Tibial artery (tissue), 4 donors: ENCODE results near the gene UTRN.

ENCODE experiments used
- DNase-seq, 2 donors: peaks; one replicate each; pipeline ENCODE4 v3.0.0-alpha.2; 2019
- H3K27ac ChIP-seq, 2 donors: fragments of 200-600 bp; sonication (generic) in 1 of 2; 1 replicate in 1 of 2; 2 replicates in 1 of 2; pipeline ENCODE4 v1.5.1; 2018 to 2019; ENCODE audit warnings: mild to moderate bottlenecking in 1 of 2
- H3K27me3 ChIP-seq, 2 donors: fragments of 200-600 bp; sonication (generic) in 1 of 2; one replicate each; pipeline versions ENCODE4 v1.5.1 to v1.6.0; 2016 to 2019
- H3K36me3 ChIP-seq, 3 donors: fragments of 200-600 bp; sonication (generic) in 2 of 3; one replicate each; pipeline ENCODE4 v1.5.1; 2016 to 2019; ENCODE audit warnings: mild to moderate bottlenecking in 2 of 3
- H3K4me1 ChIP-seq, 4 donors: fragments of 200-600 bp; sonication (generic) in 2 of 4; 1 replicate in 3 of 4; 2 replicates in 1 of 4; pipeline ENCODE4 v1.5.1; 2016 to 2019
- H3K4me3 ChIP-seq, 2 donors: fragments of 200-600 bp; sonication (generic) in 1 of 2; 1 replicate in 1 of 2; 2 replicates in 1 of 2; pipeline ENCODE4 v1.5.1; 2018 to 2019; ENCODE audit warnings: mild to moderate bottlenecking in 2 of 2
- H3K9me3 ChIP-seq, 3 donors: fragments of 200-600 bp; sonication (generic) in 1 of 3; one replicate each; pipeline ENCODE4 v1.5.1; 2016 to 2019
- intact Hi-C: fragments of 100-400 bp; cut with DNase I; formaldehyde crosslinking; loops from one replicate; pipeline ENCODE4 v1.15.0; 2023; ENCODE audit warnings: low total_unique reads
- TF ChIP-seq, protein P1 (sequence below), 2 experiments: fragments of 200-600 bp in 1 of 2; fragments of 450-650 bp in 1 of 2; IDR thresholded peaks; one replicate each; pipeline ENCODE4 v1.5.1; 2017 to 2019; ENCODE audit warnings: antibody characterized with exemption in 2 of 2, mild to moderate bottlenecking in 1 of 2, moderate library complexity in 1 of 2

UTRN gene

DNA sequence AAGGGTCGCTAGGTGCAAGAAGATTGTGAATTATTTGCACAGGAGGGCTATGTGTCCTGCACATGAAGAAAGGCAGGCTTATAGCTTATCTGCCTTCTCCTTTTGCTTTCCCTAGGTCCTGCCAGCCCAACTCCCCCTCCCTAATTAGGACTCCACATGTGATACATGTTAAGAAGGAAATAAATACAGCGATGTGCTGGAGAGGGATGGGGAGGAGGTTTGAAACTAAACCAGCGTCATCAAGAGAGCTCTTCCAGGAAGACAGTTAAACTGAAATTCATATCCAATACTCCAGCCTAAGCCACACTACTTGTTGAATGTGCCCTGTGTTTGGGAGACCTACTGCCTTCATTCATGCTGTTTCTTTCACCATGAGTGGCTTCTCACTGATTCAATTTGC, 34.9 kb upstream of the UTRN start:
- H3K27me3 ChIP-seq, result no peaks in the 10 kb centered on the region
- H3K4me1 ChIP-seq, result peaks cover 0 to 30% (median 17%) of the 10 kb centered on the region in 4 donors
- no peak for DNase-seq
- H3K36me3 ChIP-seq, result no peaks in the 10 kb centered on the region
- TF ChIP-seq, protein P1, sequence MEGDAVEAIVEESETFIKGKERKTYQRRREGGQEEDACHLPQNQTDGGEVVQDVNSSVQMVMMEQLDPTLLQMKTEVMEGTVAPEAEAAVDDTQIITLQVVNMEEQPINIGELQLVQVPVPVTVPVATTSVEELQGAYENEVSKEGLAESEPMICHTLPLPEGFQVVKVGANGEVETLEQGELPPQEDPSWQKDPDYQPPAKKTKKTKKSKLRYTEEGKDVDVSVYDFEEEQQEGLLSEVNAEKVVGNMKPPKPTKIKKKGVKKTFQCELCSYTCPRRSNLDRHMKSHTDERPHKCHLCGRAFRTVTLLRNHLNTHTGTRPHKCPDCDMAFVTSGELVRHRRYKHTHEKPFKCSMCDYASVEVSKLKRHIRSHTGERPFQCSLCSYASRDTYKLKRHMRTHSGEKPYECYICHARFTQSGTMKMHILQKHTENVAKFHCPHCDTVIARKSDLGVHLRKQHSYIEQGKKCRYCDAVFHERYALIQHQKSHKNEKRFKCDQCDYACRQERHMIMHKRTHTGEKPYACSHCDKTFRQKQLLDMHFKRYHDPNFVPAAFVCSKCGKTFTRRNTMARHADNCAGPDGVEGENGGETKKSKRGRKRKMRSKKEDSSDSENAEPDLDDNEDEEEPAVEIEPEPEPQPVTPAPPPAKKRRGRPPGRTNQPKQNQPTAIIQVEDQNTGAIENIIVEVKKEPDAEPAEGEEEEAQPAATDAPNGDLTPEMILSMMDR (IDR thresholded peaks at IDR 0.05), result no peak
- peak overlapping the region in 1 of 2 donors; percentile 46 for H3K27ac ChIP-seq
- peaks cover 0 to 8% (median 0%) of the 10 kb centered on the region in 3 donors for H3K9me3 ChIP-seq
- intact Hi-C loops, result no loop called here
- H3K4me3 ChIP-seq, result no peak overlapping the region

GRCh38 chr6:144252259-144252658, 32.9 kb upstream of the UTRN start:
- no peaks in the 10 kb centered on the region for H3K36me3 ChIP-seq
- TF ChIP-seq, protein P1 (IDR thresholded peaks at IDR 0.05), result no peak
- H3K27ac ChIP-seq, result no peak overlapping the region
- intact Hi-C loops, result no loop called here
- H3K4me3 ChIP-seq, result no peak overlapping the region
- H3K9me3 ChIP-seq, result no peaks in the 10 kb centered on the region
- no peak for DNase-seq
- peaks cover 0 to 30% (median 17%) of the 10 kb centered on the region in 4 donors for H3K4me1 ChIP-seq
- H3K27me3 ChIP-seq, result no peaks in the 10 kb centered on the region

GRCh38 chr6:144259986-144260385, 25.1 kb upstream of the UTRN start:
- DNase-seq, result no peak
- Histone ChIP-seq H3K36me3 (no peaks in the 10 kb centered on the region), H3K4me3 (no peak overlapping the region), H3K27ac (no peak overlapping the region), H3K9me3 (no peaks in the 10 kb centered on the region), H3K27me3 (no peaks in the 10 kb centered on the region), H3K4me1 (peaks cover 0 to 17% (median 6%) of the 10 kb centered on the region in 4 donors)
- intact Hi-C loops, result no loop called here
- TF ChIP-seq, protein P1 (IDR thresholded peaks at IDR 0.05), result no peak

DNA sequence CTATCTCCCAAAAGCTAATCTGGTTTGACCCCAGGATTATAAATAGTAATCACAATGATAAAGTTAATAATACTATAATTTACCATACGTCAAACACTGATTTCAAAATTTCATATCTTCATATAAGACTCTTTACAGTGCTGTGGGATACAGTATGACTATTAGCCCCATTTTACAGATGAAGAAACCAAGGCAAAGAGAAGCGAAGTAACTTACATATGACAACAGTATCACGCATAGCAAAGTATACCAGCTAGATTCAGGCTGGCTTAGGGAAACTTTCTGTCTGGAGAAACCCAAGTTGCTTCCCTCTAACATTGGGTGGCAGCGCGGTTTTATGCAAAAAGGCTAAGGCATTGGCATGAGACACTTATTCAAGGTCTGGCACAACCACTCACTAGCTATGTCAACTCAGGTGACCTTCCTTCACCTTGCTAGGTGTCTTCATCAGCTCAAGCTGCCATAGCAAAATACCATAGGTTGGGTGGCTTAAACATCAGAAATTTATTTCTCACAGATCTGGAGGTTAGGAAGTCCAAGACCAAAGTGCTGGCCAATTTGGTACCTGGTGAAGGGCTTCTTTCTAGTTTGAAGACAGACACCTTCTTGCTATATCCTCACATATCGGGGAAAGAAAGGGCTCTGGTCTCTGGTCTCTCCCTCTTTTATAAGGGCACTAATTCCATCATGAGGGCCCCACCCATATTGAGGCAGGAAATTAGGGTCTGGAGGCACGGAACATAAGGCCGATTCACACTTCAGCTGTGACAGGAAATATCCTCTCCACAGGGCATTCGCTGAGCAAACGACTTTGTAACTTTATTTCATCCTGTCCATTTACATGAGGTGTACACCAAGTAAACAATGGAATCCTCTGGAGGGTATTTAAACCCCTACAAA, 22.4 kb upstream of the UTRN start:
- no peak overlapping the region for H3K4me3 ChIP-seq
- no peaks in the 10 kb centered on the region for H3K27me3 ChIP-seq
- intact Hi-C loops, result no loop called here
- H3K9me3 ChIP-seq, result no peaks in the 10 kb centered on the region
- no peak for DNase-seq
- TF ChIP-seq, protein P1 (IDR thresholded peaks at IDR 0.05), result no peak
- H3K36me3 ChIP-seq, result no peaks in the 10 kb centered on the region
- H3K27ac ChIP-seq, result no peak overlapping the region
- H3K4me1 ChIP-seq, result peaks cover 0 to 32% (median 17%) of the 10 kb centered on the region in 4 donors

- intact Hi-C loops, result no loop called here
- Histone ChIP-seq H3K9me3 (no peaks in the 10 kb centered on the region), H3K36me3 (no peaks in the 10 kb centered on the region), H3K27ac (peak overlapping the region; percentile 52), H3K4me3 (no peak overlapping the region), H3K4me1 (peaks cover 0 to 32% (median 17%) of the 10 kb centered on the region in 4 donors), H3K27me3 (no peaks in the 10 kb centered on the region)
- DNase-seq, result no peak
- TF ChIP-seq, protein P1 (IDR thresholded peaks at IDR 0.05), result no peak
These were observed 21.3 kb upstream of the UTRN start for GRCh38 chr6:144263786-144264185.
